Panc1 (cell line): ENCODE results near the gene MAP1LC3A.

Source experiments
- POLR2AphosphoS5 ChIP-seq: IDR thresholded peaks from 2 replicates; pipeline ENCODE4 v1.6.1; 2012; ENCODE audit warnings: mild to moderate bottlenecking, low read depth, low read length, moderate library complexity
- SIN3A ChIP-seq: IDR thresholded peaks from 2 replicates; pipeline ENCODE4 v1.6.1; 2012; ENCODE audit warnings: low read depth, mild to moderate bottlenecking, low read length, moderate library complexity, borderline replicate concordance; ENCODE audit not compliant: insufficient read depth
- TCF7L2 ChIP-seq: IDR thresholded peaks from 2 replicates; pipeline ENCODE4 v1.6.1; 2011; ENCODE audit warnings: mild to moderate bottlenecking, low read depth, low read length, inconsistent platforms
- TF ChIP-seq, protein P1 (sequence below): fragments of 450-650 bp; IDR thresholded peaks from 2 replicates; pipeline ENCODE4 v1.5.1; 2017; ENCODE audit warnings: mild to moderate bottlenecking
- TF ChIP-seq, protein P2 (sequence below), 2 experiments: IDR thresholded peaks; 2 replicates each; pipeline ENCODE4 v1.6.1; 2011 to 2012; ENCODE audit warnings: low read depth in 2 of 2, control low read depth in 1 of 2, low read length in 1 of 2, mild to moderate bottlenecking in 1 of 2, moderate library complexity in 1 of 2; ENCODE audit not compliant: insufficient read depth in 1 of 2

DNA sequence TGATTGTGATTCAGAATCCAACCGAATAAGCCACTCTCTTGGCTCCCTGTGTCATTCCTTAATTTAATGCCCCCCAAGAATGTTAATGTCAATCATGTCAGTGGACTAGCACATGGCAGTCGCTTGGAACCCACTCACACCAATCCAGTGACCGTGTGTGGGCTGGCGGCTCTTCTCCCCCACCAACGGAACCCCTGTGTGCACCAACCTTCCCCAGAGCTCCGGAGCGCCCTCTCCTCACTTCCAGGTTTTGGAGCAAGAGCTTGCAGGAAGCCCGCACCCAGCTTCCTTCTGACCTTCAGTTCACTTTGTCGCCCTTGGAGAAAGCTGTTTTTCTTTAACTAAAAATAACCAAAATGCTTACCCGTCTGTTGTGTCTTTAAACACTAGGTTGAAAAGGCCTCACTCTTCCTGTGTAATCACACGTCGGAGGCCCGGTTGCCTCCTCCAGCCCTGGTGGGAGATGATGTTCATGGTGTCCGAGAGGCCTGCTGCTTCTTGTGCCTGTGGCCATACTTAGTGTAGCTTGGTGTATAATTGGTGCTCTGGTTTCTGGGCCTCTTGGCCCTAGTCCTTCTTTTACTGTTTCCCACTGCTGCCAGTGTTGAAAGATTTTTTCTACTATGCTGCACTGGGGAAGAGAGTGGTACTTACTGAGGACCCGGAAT lies 17.8 kb upstream of the MAP1LC3A start:
- TF ChIP-seq SIN3A, result no peak
- TF ChIP-seq, protein P1, sequence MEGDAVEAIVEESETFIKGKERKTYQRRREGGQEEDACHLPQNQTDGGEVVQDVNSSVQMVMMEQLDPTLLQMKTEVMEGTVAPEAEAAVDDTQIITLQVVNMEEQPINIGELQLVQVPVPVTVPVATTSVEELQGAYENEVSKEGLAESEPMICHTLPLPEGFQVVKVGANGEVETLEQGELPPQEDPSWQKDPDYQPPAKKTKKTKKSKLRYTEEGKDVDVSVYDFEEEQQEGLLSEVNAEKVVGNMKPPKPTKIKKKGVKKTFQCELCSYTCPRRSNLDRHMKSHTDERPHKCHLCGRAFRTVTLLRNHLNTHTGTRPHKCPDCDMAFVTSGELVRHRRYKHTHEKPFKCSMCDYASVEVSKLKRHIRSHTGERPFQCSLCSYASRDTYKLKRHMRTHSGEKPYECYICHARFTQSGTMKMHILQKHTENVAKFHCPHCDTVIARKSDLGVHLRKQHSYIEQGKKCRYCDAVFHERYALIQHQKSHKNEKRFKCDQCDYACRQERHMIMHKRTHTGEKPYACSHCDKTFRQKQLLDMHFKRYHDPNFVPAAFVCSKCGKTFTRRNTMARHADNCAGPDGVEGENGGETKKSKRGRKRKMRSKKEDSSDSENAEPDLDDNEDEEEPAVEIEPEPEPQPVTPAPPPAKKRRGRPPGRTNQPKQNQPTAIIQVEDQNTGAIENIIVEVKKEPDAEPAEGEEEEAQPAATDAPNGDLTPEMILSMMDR, result no peak
- no peak for TF ChIP-seq POLR2AphosphoS5
- TF ChIP-seq, protein P2, sequence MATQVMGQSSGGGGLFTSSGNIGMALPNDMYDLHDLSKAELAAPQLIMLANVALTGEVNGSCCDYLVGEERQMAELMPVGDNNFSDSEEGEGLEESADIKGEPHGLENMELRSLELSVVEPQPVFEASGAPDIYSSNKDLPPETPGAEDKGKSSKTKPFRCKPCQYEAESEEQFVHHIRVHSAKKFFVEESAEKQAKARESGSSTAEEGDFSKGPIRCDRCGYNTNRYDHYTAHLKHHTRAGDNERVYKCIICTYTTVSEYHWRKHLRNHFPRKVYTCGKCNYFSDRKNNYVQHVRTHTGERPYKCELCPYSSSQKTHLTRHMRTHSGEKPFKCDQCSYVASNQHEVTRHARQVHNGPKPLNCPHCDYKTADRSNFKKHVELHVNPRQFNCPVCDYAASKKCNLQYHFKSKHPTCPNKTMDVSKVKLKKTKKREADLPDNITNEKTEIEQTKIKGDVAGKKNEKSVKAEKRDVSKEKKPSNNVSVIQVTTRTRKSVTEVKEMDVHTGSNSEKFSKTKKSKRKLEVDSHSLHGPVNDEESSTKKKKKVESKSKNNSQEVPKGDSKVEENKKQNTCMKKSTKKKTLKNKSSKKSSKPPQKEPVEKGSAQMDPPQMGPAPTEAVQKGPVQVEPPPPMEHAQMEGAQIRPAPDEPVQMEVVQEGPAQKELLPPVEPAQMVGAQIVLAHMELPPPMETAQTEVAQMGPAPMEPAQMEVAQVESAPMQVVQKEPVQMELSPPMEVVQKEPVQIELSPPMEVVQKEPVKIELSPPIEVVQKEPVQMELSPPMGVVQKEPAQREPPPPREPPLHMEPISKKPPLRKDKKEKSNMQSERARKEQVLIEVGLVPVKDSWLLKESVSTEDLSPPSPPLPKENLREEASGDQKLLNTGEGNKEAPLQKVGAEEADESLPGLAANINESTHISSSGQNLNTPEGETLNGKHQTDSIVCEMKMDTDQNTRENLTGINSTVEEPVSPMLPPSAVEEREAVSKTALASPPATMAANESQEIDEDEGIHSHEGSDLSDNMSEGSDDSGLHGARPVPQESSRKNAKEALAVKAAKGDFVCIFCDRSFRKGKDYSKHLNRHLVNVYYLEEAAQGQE (IDR thresholded peaks at IDR 0.05; ENCODE audit: insufficient read depth in 1 of 2, low read depth in 2 of 2, low read length in 1 of 2), result no peak
- no peak for TF ChIP-seq TCF7L2
